COLO829 (cell line): Measurements from ENCODE around the gene SLC18A2.
"Not testable (repeated sequence)": the region's sequence is repeated elsewhere in the genome, so short reads cannot be mapped to it uniquely, and the experiment has no call there.

Source experiments
- DNase-seq: peaks from one replicate; pipeline ENCODE4 v3.0.0; 2012; ENCODE audit warnings: low spot score

Gene SLC18A2

GRCh38 chr10:117262903-117263293 is 22.0 kb downstream of the SLC18A2 start:
- no peak for DNase-seq

GRCh38 chr10:117264782-117265181 is 23.9 kb downstream of the SLC18A2 start:
- no peak for DNase-seq

DNA sequence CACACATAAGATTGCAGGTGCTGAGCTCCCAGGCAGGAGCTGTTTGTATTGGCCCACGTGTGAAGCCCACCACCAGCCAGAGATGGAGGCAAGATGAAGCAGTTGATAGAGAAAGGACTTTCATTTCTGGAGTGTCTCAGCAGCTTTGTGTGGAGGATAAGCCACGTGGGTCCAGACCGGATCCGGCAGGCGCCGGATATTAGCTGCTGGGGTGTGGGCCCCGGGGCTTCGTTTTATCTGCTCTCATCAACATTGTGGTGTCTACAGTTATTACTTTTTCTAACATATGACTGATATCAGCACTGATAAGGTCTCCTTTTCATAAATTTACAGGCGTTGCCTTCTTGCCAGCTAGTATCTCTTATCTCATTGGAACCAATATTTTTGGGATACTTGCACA is 25.5 kb downstream of the SLC18A2 start:
- no peak for DNase-seq

GRCh38 chr10:117266812-117267211 is 25.9 kb downstream of the SLC18A2 start:
- no peak for DNase-seq

DNA sequence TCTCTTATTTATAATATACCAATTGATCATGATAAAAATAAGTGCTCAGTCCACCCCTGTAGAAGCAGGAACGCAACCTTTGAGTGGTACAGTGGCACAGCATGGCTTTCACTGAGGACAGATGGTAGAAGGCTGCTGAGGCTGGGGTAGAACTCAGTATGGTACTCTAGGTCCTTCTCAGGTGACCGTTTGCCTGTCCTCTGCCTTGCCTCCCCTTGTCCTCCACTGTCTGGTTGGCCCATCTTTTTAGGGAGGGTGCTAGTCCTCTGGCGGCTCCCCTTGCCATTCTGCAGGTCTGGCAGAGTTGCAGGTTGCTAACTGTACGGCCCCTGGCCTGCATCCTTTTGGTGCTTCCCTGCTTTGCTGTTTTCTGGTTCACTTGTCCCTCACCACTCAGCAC is 27.3 kb downstream of the SLC18A2 start:
- DNase-seq = no peak

DNA sequence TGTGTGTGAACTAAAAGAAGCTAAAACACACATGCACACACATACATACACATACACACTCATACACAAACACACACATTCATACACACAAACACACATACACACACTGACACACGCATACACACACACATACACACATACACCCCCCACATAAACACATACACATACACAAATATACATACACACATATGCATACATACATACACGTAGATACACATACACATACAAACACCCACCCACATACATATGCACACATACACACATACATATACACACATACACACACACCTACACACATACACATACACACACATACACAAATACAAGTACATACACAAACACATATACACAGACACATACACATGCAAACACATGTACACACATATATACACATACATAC is 28.0 kb downstream of the SLC18A2 start:
- no peak for DNase-seq

DNA sequence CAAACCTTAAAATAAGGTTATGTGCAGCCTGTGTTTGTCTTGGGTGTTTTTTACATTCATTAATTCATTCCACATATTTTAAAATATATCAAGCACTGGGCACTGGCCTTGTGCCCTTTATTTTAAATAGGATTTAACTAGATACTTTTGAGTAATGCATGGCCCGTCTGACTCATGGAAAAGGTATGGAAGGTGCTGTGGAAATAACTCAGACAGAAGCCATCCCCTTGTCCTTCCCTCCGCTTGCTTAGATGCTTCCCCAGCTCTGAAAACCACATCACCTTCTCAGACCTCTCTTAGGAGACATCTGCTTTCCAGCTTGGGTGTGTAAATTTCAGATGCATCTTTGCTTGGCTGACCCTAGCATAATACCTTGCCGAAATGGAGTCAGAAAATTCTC is 30.5 kb downstream of the SLC18A2 start:
- DNase-seq = no peak

GRCh38 chr10:117272195-117273076 is 31.5 kb downstream of the SLC18A2 start:
- no peak for DNase-seq

GRCh38 chr10:117273980-117274379 is 33.1 kb downstream of the SLC18A2 start:
- no peak for DNase-seq

- DNase-seq = no peak
Observed at GRCh38 chr10:117274509-117274908, 33.6 kb downstream of the SLC18A2 start.

GRCh38 chr10:117275121-117275520 is 34.2 kb downstream of the SLC18A2 start:
- DNase-seq = no peak

DNA sequence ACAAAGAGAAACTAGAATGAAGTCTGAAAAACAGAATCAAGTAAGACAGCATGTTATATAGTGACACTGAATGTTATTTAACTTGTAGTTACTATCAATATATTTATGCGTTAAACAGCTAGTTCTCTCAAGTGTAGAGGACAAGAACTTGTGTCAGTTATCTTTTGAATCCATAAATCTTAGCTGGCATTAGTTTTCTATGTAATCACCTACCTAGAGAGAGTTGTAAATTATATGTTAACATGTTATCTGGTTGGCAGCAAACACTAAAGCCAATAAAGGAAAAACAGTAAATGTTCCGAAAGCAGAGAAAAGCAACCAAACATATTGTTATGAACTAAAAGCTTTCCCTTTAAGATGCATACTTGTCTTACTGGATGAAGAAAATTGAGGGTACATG is 36.8 kb downstream of the SLC18A2 start:
- no peak for DNase-seq

GRCh38 chr10:117284716-117285494 is 44.0 kb downstream of the SLC18A2 start:
- no peak for DNase-seq

- DNase-seq = not testable (repeated sequence)
Observed at GRCh38 chr10:117290872-117291271, 50.0 kb downstream of the SLC18A2 start.

DNA sequence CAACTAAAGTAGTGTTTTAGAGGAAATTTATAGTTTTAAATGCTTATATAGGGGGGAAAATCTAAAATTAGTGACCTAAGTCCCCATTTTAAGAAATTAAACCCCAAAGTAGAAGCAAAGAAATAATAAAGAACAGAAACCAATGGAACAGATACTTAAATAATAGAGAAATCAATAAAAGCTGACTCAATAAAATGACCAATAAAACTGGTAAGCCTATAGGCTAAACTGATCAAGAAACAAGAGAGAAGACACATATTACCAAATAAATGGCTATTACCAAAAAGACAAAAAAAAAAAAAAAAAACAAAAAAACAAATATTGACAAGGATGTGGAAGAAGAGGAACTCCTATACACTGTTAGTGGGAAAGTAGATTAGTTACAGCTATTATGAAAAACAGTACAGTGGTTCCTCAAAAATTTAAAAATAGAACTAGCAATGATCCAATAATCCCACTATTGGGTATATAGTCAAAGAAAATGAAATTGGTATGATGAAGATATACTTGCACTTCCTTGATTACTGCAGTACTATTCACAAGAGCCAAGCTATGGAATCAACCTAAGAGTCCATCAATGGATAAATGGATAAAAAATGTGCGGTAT is 53.2 kb downstream of the SLC18A2 start:
- DNase-seq = no peak

- no peak for DNase-seq
Observed at GRCh38 chr10:117294735-117295134, 53.8 kb downstream of the SLC18A2 start.

DNA sequence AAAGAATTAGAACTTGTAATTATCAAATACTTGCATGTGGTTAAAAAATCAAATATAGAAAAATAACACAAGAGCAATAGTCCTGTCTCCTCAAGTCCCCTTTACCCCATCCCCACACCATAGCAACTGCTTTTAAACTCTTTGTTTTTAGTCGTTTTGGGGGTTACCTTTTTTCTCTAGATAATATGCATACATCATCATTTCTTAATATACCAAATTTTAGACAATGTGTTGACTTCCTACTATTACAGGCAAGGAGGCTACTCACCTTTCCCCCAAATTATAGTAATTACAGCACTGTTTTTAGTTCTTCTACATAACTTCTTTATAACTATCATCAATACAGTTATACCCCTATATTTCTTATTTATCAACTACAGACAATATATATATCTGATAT is 57.3 kb downstream of the SLC18A2 start:
- no peak for DNase-seq

DNA sequence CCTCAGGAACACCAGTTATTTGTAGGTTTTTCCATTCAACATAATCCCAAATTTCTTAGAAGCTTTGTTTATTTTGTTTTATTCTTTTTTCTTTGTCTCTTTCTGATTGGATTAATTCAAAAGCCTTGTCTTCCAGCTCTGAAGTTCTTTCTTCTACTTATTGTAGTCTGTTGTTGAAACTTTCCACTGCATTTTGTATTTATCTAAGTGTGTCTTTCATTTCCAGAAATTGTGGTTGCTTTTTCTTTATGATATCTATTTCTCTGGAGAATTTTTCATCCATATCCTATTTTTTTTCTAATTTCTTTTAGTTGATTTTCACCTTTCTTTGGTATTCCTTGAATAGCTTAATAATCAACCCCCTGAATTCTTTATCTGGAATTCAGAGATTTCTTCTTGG is 58.5 kb downstream of the SLC18A2 start:
- DNase-seq = no peak

GRCh38 chr10:117300671-117301070 is 59.8 kb downstream of the SLC18A2 start:
- no peak for DNase-seq

- DNase-seq = not testable (repeated sequence)
Observed at GRCh38 chr10:117303451-117303850, 62.5 kb downstream of the SLC18A2 start.

DNA sequence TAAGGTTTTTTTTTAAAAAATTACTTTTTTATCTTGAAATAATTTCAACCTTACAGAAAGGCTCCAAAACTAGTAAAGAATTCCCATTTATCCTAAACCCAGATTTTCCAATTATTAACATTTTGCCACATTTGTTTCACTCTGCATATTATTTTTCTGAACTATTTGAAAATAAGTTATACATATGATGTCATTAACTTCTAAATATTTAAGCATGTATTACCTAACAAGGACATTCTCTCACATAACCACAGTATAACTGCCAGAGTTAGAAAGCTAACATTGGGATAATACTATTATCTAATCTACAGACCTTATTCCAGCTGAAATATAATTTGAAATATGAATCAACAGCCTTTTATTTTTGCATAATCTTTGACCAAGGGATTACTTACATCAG is 65.8 kb downstream of the SLC18A2 start:
- no peak for DNase-seq

DNA sequence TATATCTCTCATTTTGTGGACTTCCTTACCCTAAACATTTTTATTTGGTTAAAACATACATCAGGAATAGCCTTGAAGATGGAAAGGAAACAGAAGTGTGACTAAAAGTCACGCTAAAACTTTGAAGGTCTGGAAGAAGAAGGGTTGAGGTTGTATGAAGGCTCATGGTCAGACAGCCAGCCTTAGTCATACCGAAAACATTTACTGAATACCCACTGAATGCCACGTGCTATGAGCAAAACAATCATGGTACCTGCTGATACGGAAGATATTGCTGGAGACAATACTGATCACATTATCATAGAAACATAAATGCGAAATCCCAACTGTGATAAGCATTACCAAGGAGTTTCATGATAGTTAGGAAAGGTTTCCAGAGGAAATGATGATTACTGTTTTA is 70.3 kb downstream of the SLC18A2 start:
- no peak for DNase-seq

GRCh38 chr10:117312430-117312829 is 71.5 kb downstream of the SLC18A2 start:
- no peak for DNase-seq
